ENCODE data around the gene MYO5A.

DNA sequence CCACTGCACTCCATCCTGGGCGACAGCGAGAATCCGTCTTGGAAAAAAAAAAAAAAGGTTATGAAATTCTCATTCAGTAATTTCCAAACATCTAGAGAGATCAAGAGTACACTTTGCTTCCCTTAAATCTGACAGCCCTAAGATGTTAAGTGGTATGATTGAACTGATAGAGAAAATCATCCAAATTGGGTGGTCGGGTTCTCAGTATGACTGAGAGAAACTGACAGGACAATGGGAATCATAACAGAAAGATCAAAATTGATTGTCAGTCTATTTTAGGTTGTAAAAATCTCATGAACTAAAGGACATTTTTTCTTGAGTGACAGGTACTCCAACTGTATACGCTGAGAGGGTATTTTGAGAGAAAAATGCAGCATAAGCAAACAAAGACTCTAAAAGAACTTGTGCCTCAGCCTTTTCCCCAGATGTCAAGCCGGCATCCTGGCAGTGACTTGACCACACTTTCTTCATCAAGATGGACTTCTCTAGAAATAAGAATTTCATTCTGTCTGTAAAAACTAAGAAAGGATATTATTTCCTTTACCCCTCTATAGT is 65.8 kb downstream of the MYO5A start:
- TF ChIP-seq, protein P1, sequence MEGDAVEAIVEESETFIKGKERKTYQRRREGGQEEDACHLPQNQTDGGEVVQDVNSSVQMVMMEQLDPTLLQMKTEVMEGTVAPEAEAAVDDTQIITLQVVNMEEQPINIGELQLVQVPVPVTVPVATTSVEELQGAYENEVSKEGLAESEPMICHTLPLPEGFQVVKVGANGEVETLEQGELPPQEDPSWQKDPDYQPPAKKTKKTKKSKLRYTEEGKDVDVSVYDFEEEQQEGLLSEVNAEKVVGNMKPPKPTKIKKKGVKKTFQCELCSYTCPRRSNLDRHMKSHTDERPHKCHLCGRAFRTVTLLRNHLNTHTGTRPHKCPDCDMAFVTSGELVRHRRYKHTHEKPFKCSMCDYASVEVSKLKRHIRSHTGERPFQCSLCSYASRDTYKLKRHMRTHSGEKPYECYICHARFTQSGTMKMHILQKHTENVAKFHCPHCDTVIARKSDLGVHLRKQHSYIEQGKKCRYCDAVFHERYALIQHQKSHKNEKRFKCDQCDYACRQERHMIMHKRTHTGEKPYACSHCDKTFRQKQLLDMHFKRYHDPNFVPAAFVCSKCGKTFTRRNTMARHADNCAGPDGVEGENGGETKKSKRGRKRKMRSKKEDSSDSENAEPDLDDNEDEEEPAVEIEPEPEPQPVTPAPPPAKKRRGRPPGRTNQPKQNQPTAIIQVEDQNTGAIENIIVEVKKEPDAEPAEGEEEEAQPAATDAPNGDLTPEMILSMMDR (IDR thresholded peaks at IDR 0.05 in 2 of 3, conservative IDR thresholded peaks at IDR 0.05 in 1 of 3; ENCODE audit: control insufficient read depth in 2 of 3, extremely low read depth in 1 of 3, insufficient read depth in 1 of 3, low read depth in 3 of 3, low read length in 3 of 3) = no peak
- TF ChIP-seq ASH2L (IDR thresholded peaks at IDR 0.05; ENCODE audit: borderline replicate concordance, low read depth) (no peak), TARDBP (IDR thresholded peaks at IDR 0.05; ENCODE audit: borderline replicate concordance) (no peak), SRF (IDR thresholded peaks at IDR 0.05; ENCODE audit: low read depth in 2 of 2, low read length in 2 of 2) (no peak), RCOR1 (conservative IDR thresholded peaks at IDR 0.05; ENCODE audit: low read depth, low read length) (no peak), SREBF2 (IDR thresholded peaks at IDR 0.05; ENCODE audit: low read length) (no peak)
- TF ChIP-seq, protein P2, sequence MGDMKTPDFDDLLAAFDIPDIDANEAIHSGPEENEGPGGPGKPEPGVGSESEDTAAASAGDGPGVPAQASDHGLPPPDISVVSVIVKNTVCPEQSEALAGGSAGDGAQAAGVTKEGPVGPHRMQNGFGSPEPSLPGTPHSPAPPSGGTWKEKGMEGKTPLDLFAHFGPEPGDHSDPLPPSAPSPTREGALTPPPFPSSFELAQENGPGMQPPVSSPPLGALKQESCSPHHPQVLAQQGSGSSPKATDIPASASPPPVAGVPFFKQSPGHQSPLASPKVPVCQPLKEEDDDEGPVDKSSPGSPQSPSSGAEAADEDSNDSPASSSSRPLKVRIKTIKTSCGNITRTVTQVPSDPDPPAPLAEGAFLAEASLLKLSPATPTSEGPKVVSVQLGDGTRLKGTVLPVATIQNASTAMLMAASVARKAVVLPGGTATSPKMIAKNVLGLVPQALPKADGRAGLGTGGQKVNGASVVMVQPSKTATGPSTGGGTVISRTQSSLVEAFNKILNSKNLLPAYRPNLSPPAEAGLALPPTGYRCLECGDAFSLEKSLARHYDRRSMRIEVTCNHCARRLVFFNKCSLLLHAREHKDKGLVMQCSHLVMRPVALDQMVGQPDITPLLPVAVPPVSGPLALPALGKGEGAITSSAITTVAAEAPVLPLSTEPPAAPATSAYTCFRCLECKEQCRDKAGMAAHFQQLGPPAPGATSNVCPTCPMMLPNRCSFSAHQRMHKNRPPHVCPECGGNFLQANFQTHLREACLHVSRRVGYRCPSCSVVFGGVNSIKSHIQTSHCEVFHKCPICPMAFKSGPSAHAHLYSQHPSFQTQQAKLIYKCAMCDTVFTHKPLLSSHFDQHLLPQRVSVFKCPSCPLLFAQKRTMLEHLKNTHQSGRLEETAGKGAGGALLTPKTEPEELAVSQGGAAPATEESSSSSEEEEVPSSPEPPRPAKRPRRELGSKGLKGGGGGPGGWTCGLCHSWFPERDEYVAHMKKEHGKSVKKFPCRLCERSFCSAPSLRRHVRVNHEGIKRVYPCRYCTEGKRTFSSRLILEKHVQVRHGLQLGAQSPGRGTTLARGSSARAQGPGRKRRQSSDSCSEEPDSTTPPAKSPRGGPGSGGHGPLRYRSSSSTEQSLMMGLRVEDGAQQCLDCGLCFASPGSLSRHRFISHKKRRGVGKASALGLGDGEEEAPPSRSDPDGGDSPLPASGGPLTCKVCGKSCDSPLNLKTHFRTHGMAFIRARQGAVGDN (IDR thresholded peaks at IDR 0.05) = no peak
- TF ChIP-seq, protein P3, sequence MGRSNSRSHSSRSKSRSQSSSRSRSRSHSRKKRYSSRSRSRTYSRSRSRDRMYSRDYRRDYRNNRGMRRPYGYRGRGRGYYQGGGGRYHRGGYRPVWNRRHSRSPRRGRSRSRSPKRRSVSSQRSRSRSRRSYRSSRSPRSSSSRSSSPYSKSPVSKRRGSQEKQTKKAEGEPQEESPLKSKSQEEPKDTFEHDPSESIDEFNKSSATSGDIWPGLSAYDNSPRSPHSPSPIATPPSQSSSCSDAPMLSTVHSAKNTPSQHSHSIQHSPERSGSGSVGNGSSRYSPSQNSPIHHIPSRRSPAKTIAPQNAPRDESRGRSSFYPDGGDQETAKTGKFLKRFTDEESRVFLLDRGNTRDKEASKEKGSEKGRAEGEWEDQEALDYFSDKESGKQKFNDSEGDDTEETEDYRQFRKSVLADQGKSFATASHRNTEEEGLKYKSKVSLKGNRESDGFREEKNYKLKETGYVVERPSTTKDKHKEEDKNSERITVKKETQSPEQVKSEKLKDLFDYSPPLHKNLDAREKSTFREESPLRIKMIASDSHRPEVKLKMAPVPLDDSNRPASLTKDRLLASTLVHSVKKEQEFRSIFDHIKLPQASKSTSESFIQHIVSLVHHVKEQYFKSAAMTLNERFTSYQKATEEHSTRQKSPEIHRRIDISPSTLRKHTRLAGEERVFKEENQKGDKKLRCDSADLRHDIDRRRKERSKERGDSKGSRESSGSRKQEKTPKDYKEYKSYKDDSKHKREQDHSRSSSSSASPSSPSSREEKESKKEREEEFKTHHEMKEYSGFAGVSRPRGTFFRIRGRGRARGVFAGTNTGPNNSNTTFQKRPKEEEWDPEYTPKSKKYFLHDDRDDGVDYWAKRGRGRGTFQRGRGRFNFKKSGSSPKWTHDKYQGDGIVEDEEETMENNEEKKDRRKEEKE (IDR thresholded peaks at IDR 0.05) = no peak
